ENCODE results near the gene WNT7B. TPM values are rescaled to one million over a fixed set of nuclear protein-coding genes. Genes with fewer than 3 reads are reported as not detected.

The WNT7B gene
- total RNA-seq, 1 experiment from 2014 or later = not detected

GRCh38 chr22:45993841-45994240 is 16.9 kb upstream of the WNT7B start:
- Histone ChIP-seq H3K9me3 (ENCODE audit: low read depth, low read length, poor library complexity, severe bottlenecking) (no peaks in the 10 kb centered on the region), H3K36me3 (ENCODE audit: insufficient read depth, low read length, poor library complexity, severe bottlenecking) (no peaks in the 10 kb centered on the region), H3K4me1 (ENCODE audit: insufficient read depth, low read length, poor library complexity, severe bottlenecking) (peaks cover 6% of the 10 kb centered on the region), H3K27ac (ENCODE audit: low read depth, low read length, poor library complexity, severe bottlenecking) (no peak overlapping the region), H3K4me3 (ENCODE audit: low read depth, low read length, poor library complexity, severe bottlenecking) (no peak overlapping the region), H3K27me3 (replicated peaks; ENCODE audit: insufficient read depth, low read depth, low read length, poor library complexity) (no peaks in the 10 kb centered on the region)
- no peak for TF ChIP-seq EZH2 (IDR thresholded peaks at IDR 0.05; ENCODE audit: borderline replicate concordance, low read depth, low read length, poor library complexity, severe bottlenecking)
- TF ChIP-seq, protein P1, sequence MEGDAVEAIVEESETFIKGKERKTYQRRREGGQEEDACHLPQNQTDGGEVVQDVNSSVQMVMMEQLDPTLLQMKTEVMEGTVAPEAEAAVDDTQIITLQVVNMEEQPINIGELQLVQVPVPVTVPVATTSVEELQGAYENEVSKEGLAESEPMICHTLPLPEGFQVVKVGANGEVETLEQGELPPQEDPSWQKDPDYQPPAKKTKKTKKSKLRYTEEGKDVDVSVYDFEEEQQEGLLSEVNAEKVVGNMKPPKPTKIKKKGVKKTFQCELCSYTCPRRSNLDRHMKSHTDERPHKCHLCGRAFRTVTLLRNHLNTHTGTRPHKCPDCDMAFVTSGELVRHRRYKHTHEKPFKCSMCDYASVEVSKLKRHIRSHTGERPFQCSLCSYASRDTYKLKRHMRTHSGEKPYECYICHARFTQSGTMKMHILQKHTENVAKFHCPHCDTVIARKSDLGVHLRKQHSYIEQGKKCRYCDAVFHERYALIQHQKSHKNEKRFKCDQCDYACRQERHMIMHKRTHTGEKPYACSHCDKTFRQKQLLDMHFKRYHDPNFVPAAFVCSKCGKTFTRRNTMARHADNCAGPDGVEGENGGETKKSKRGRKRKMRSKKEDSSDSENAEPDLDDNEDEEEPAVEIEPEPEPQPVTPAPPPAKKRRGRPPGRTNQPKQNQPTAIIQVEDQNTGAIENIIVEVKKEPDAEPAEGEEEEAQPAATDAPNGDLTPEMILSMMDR (conservative IDR thresholded peaks at IDR 0.05; ENCODE audit: low read depth, low read length) = no peak
- no peak for DNase-seq (ENCODE audit: low spot score)
- ChIA-PET CTCF (no interaction called here), POLR2A (ENCODE audit: low non-redundant PET) (no interaction called here)
- intact Hi-C loops (cut with micrococcal nuclease; ENCODE audit: unreplicated experiment) = loop anchor here (10.0 kb wide), 1 partner anchor 541 kb away; the partner anchor contains the start of gene CELSR1
- no TSS peak for BruUV-seq (replicated peaks)

GRCh38 chr22:45993143-45993692 is 16.3 kb upstream of the WNT7B start:
- H3K27ac ChIP-seq (ENCODE audit: low read depth, low read length, poor library complexity, severe bottlenecking) = no peak overlapping the region
- BruUV-seq (replicated peaks) = no TSS peak
- ChIA-PET POLR2A (ENCODE audit: low non-redundant PET) (no interaction called here), CTCF (no interaction called here)
- TF ChIP-seq, protein P1 (conservative IDR thresholded peaks at IDR 0.05; ENCODE audit: low read depth, low read length) = no peak
- no peak for TF ChIP-seq EZH2 (IDR thresholded peaks at IDR 0.05; ENCODE audit: borderline replicate concordance, low read depth, low read length, poor library complexity, severe bottlenecking)
- H3K4me1 ChIP-seq (ENCODE audit: insufficient read depth, low read length, poor library complexity, severe bottlenecking) = peaks cover 6% of the 10 kb centered on the region
- H3K9me3 ChIP-seq (ENCODE audit: low read depth, low read length, poor library complexity, severe bottlenecking) = no peaks in the 10 kb centered on the region
- no peak for DNase-seq (ENCODE audit: low spot score)
- intact Hi-C loops (cut with micrococcal nuclease; ENCODE audit: unreplicated experiment) = loop anchor here (10.0 kb wide), 1 partner anchor 542 kb away; the partner anchor contains the start of gene CELSR1
- no peak overlapping the region for H3K4me3 ChIP-seq (ENCODE audit: low read depth, low read length, poor library complexity, severe bottlenecking)
- no peaks in the 10 kb centered on the region for H3K27me3 ChIP-seq (replicated peaks; ENCODE audit: insufficient read depth, low read depth, low read length, poor library complexity)
- no peaks in the 10 kb centered on the region for H3K36me3 ChIP-seq (ENCODE audit: insufficient read depth, low read length, poor library complexity, severe bottlenecking)

DNA sequence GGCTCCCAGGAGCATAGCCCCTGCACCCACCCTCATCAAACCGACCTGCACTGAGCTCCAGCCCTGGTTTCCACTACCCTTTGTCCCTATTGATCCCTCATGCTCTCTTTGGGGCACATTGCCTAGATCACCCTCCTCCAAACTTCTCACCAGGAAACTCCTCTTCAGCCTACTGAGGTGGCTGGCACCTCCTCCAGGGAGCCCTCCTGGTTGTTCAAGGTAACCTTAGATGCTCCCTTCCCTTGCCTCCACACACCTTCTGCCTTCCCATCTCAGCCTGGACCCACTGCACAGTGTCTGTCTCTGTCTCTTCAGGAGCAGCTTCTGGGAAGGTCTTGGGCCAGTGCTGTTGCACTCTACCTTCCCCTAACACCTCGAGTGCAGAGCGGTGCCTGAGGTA is 15.8 kb upstream of the WNT7B start:
- CTCF ChIA-PET = no interaction called here
- no peaks in the 10 kb centered on the region for H3K9me3 ChIP-seq (ENCODE audit: low read depth, low read length, poor library complexity, severe bottlenecking)
- H3K27ac ChIP-seq (ENCODE audit: low read depth, low read length, poor library complexity, severe bottlenecking) = no peak overlapping the region
- intact Hi-C loops (cut with micrococcal nuclease; ENCODE audit: unreplicated experiment) = loop anchor here (10.0 kb wide), 1 partner anchor 542 kb away; the partner anchor contains the start of gene CELSR1
- H3K27me3 ChIP-seq (replicated peaks; ENCODE audit: insufficient read depth, low read depth, low read length, poor library complexity) = no peaks in the 10 kb centered on the region
- H3K4me3 ChIP-seq (ENCODE audit: low read depth, low read length, poor library complexity, severe bottlenecking) = no peak overlapping the region
- peaks cover 5% of the 10 kb centered on the region for H3K4me1 ChIP-seq (ENCODE audit: insufficient read depth, low read length, poor library complexity, severe bottlenecking)
- H3K36me3 ChIP-seq (ENCODE audit: insufficient read depth, low read length, poor library complexity, severe bottlenecking) = no peaks in the 10 kb centered on the region
- no TSS peak for BruUV-seq (replicated peaks)
- TF ChIP-seq, protein P1 (conservative IDR thresholded peaks at IDR 0.05; ENCODE audit: low read depth, low read length) = no peak
- TF ChIP-seq EZH2 (IDR thresholded peaks at IDR 0.05; ENCODE audit: borderline replicate concordance, low read depth, low read length, poor library complexity, severe bottlenecking) = no peak
- POLR2A ChIA-PET (ENCODE audit: low non-redundant PET) = no interaction called here
- no peak for DNase-seq (ENCODE audit: low spot score)
